HEK293 (cell line): Measurements from ENCODE around the gene NUDT16L1.

Experiments
- ATF2 ChIP-seq: fragments of 450-650 bp; formaldehyde crosslinking; IDR thresholded peaks from 2 replicates; pipeline ENCODE4 v1.5.1; 2016; ENCODE audit warnings: missing biosample characterization, missing genetic modification characterization, low read depth
- CTCF ChIP-seq: fragments of 450-650 bp; formaldehyde crosslinking; IDR thresholded peaks from 2 replicates; pipeline ENCODE4 v1.5.1; 2016; ENCODE audit warnings: missing biosample characterization, missing genetic modification characterization
- MZF1 ChIP-seq: fragments of 450-650 bp; formaldehyde crosslinking; IDR thresholded peaks from 2 replicates; pipeline ENCODE4 v1.5.1; 2017; ENCODE audit warnings: missing biosample characterization, missing genetic modification characterization, borderline replicate concordance
- ZBTB26 ChIP-seq: fragments of 450-650 bp; formaldehyde crosslinking; optimal IDR thresholded peaks from 2 replicates; pipeline ENCODE3; 2016; ENCODE audit warnings: missing biosample characterization, mild to moderate bottlenecking, missing genetic modification characterization
- ZBTB8A ChIP-seq: fragments of 450-650 bp; formaldehyde crosslinking; IDR thresholded peaks from 2 replicates; pipeline ENCODE4 v1.5.1; 2016; ENCODE audit warnings: missing biosample characterization, missing genetic modification characterization
- ZNF184 ChIP-seq: fragments of 450-650 bp; IDR thresholded peaks from 2 replicates; pipeline ENCODE4 v1.5.1; 2018; ENCODE audit warnings: missing biosample characterization, mild to moderate bottlenecking, missing genetic modification characterization
- ZNF24 ChIP-seq: fragments of 450-650 bp; formaldehyde crosslinking; IDR thresholded peaks from 2 replicates; pipeline ENCODE4 v1.5.1; 2016; ENCODE audit warnings: missing biosample characterization, missing genetic modification characterization
- ZNF274 ChIP-seq, 2 experiments: fragments of 200-500 bp in 1 of 2; fragments of 450-650 bp in 1 of 2; sonication (Bioruptor generic) in 1 of 2; formaldehyde crosslinking in 1 of 2; IDR thresholded peaks; 2 replicates each; pipeline versions ENCODE4 v1.5.1 to v1.6.1; 2014 to 2016; ENCODE audit warnings: borderline replicate concordance in 1 of 2, inconsistent platforms in 1 of 2, low read length in 1 of 2, missing biosample characterization in 1 of 2, missing genetic modification characterization in 1 of 2
- ZNF707 ChIP-seq: fragments of 450-650 bp; formaldehyde crosslinking; IDR thresholded peaks from 2 replicates; pipeline ENCODE4 v1.5.1; 2016; ENCODE audit warnings: missing biosample characterization, missing genetic modification characterization
- ZSCAN18 ChIP-seq: fragments of 450-650 bp; formaldehyde crosslinking; IDR thresholded peaks from 2 replicates; pipeline ENCODE4 v1.5.1; 2016; ENCODE audit warnings: missing biosample characterization, missing genetic modification characterization

- TF ChIP-seq ATF2 (tag by site-specific recombination) (no peak), MZF1 (tag by site-specific recombination) (no peak), CTCF (tag by site-specific recombination) (no peak), ZSCAN18 (no peak), ZNF707 (tag by site-specific recombination) (no peak), ZNF24 (tag by site-specific recombination) (no peak), ZBTB26 (tag by site-specific recombination) (no peak), ZBTB8A (tag by site-specific recombination) (no peak), ZNF274 (IDR thresholded peaks at IDR 0.05; ENCODE audit: low read length) (no peak), ZNF274 (tag by site-specific recombination; IDR thresholded peaks at IDR 0.05; ENCODE audit: borderline replicate concordance) (no peak), ZNF184 (tag by site-specific recombination) (no peak)
These were observed 11.1 kb downstream of the NUDT16L1 start for GRCh38 chr16:4704491-4704890.
